ENCODE measurements around the gene ENDOU.

The ENDOU gene, protein sequence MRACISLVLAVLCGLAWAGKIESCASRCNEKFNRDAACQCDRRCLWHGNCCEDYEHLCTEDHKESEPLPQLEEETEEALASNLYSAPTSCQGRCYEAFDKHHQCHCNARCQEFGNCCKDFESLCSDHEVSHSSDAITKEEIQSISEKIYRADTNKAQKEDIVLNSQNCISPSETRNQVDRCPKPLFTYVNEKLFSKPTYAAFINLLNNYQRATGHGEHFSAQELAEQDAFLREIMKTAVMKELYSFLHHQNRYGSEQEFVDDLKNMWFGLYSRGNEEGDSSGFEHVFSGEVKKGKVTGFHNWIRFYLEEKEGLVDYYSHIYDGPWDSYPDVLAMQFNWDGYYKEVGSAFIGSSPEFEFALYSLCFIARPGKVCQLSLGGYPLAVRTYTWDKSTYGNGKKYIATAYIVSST
- 0 to 0.11 (median 0) reads per million in 9 experiments for total RNA-seq

- H3K4me1 Mint-ChIP-seq (ENCODE audit: low read depth in 2 of 2): peaks cover 32 to 38% of the 10 kb centered on the region in 2 donors
- no peaks in the 10 kb centered on the region for H3K9me3 Mint-ChIP-seq
- H3K4me3 Mint-ChIP-seq: no peak within 1 kb of the TSS
- H3K27me3 Mint-ChIP-seq: peaks cover 0 to 23% of the 10 kb centered on the region in 2 donors
- H3K27ac Mint-ChIP-seq: peak within 1 kb of the TSS; percentile 39 to 73
- H3K36me3 Mint-ChIP-seq (ENCODE audit: insufficient read depth): peaks cover 3% of the 10 kb centered on the region
- ATAC-seq (replicated peaks): no peak
- DNase-seq: no peak
Measured at GRCh38 chr12:47725091-47725772, at the start of gene ENDOU. ENDOU (minus strand) TSS chr12:47725490; CDS start chr12:47725413, 77 bp downstream.

DNA sequence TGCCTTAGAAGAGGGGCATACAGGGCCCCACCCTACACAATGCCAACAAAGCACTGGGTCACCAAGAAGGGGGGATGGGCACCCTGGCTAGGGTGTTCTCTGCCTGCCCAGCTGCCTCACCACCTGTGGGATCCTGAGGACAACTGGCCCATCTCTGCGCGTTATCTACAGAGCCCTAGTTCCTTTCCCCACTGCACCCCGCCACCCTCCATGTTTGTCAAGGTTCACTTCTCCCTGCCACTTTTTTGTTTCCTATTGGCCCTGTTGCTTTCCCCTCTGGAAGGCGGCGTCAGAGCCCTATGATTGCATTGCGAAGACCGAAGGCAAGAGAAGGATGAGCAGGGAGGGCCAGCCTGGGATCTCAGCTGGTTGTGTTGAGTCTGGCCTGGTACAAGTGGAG is 49.4 kb upstream of the ENDOU start:
- Mint-ChIP-seq H3K9me3 (no peaks in the 10 kb centered on the region), H3K27ac (no peak overlapping the region), H3K4me1 (ENCODE audit: low read depth in 2 of 2) (peaks cover 17 to 20% of the 10 kb centered on the region in 2 donors)

DNA sequence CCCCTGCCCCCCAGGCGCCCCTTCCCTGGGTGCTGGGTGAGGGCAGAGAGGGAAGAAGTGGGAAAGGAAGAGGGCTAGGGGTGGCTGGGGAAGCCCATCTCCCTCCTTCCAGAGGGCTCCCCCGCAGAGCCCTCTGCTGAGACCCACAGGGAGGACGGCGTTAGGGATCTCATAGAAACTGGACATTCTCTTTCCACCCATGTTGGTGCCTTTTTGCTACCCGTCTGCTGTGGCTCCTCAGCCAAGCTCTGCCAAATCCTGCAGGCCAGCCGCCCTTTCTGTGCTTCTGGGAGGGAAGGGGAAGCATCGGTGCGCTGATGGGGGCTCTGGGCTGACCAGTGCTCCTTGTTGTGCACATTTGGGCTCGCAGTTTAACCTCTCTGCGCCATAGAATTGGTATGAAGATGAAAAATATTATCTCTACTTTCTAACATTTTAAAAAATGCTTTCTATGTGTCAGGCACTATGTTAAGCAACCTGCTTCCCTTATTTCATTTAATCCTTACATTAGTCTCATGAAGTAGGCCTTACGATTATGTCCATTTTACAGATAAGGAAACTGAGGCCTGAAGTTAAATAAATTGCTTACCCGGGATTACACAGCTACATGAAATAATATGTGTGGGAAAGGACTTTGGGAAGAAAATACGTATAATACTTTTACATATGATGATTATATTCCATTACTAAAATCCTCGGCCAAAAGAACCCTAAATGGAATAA is 48.7 kb upstream of the ENDOU start:
- peaks cover 12% of the 10 kb centered on the region for H3K36me3 Mint-ChIP-seq (ENCODE audit: insufficient read depth)
- peaks cover 13 to 20% of the 10 kb centered on the region in 2 donors for H3K4me1 Mint-ChIP-seq (ENCODE audit: low read depth in 2 of 2)

More for the DNA sequence above, 49.4 kb upstream of the ENDOU start:
- DNase-seq: no peak
- no peaks in the 10 kb centered on the region for H3K27me3 Mint-ChIP-seq
- H3K4me3 Mint-ChIP-seq: peak overlapping the region; percentile 86 to 92
- peaks cover 12% of the 10 kb centered on the region for H3K36me3 Mint-ChIP-seq (ENCODE audit: insufficient read depth)
- ATAC-seq (replicated peaks): no peak

DNA sequence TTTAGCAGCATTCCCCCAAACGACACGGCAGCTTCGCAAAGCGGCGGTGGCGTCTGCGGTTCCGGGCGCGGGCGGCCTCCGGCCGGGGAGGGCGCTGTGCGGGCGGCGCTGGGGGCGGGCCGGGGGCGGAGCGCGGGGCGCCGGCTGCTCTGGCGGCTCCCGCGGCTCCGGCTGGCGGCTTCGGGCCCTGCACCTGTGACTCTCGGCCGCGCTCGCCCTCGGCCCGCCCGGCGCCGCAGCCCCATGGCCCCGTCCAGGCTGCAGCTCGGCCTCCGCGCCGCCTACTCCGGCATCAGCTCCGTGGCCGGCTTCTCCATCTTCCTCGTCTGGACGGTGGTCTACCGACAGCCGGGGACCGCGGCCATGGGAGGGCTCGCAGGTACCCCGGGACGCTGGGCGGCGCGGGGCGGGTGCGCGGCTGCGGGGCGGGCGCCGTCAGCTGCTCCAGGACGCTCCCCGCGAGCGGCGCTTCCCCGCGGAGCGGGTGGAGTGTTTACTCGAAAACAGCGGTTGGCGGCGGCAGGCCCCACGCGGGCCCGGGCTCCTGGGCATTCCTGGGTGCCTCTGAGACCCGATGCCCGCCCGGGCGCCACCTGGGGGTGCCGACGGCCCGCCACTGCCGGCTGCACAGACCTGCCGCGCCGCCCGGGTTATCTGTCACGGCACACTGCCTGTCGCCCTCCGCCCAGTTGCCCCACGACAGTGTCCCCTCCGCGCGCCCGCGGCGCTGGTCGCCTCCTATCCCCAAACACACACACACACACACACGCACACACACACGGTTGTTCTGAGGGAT is 48.0 kb upstream of the ENDOU start, which contains the start of gene SLC48A1:
Gene SLC48A1, plus strand, starts transcription at position 177 of the 796 bp plus-strand sequence. Its CDS starts 67 bp downstream, at position 244.
- Mint-ChIP-seq H3K27me3 (no peaks in the 10 kb centered on the region), H3K36me3 (ENCODE audit: insufficient read depth) (peaks cover 12% of the 10 kb centered on the region), H3K4me1 (ENCODE audit: low read depth in 2 of 2) (peaks cover 13 to 20% of the 10 kb centered on the region in 2 donors), H3K4me3 (peak within 1 kb of the TSS; percentile 86 to 92), H3K9me3 (no peaks in the 10 kb centered on the region), H3K27ac (peak within 1 kb of the TSS; percentile 80 to 88)
- ATAC-seq (replicated peaks) (peak; percentile 91), DNase-seq (peak; percentile 55 to 66 (median 62))

More for the DNA sequence above, 48.7 kb upstream of the ENDOU start:
- Mint-ChIP-seq H3K27me3 (no peaks in the 10 kb centered on the region), H3K27ac (peak overlapping the region; percentile 77 to 88), H3K4me3 (peak overlapping the region; percentile 86 to 92), H3K9me3 (no peaks in the 10 kb centered on the region)
- ATAC-seq (replicated peaks) (no peak), DNase-seq (no peak)

DNA sequence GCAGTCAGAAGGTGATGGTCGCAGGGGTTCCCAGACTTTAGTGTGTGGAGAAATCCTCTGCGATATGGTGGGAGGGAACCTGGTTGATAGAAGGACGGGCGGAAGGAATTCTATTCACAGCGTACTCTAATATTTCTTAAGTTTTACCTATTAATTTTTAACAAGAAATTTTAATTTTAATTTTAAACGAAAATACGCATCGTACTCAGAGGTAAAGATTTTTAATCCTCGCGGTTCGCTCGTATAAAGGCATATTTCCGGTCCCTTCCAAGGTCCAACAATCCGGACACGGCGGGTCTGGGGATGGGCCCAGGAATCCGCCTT is 47.4 kb upstream of the ENDOU start:
- ATAC-seq (replicated peaks) (no peak), DNase-seq (no peak)
- Mint-ChIP-seq H3K4me3 (peak overlapping the region; percentile 86 to 92), H3K4me1 (ENCODE audit: low read depth in 2 of 2) (peaks cover 9 to 20% of the 10 kb centered on the region in 2 donors), H3K36me3 (ENCODE audit: insufficient read depth) (peaks cover 12% of the 10 kb centered on the region), H3K27me3 (no peaks in the 10 kb centered on the region), H3K9me3 (no peaks in the 10 kb centered on the region), H3K27ac (peak overlapping the region in 1 of 2 donors; percentile 80)

DNA sequence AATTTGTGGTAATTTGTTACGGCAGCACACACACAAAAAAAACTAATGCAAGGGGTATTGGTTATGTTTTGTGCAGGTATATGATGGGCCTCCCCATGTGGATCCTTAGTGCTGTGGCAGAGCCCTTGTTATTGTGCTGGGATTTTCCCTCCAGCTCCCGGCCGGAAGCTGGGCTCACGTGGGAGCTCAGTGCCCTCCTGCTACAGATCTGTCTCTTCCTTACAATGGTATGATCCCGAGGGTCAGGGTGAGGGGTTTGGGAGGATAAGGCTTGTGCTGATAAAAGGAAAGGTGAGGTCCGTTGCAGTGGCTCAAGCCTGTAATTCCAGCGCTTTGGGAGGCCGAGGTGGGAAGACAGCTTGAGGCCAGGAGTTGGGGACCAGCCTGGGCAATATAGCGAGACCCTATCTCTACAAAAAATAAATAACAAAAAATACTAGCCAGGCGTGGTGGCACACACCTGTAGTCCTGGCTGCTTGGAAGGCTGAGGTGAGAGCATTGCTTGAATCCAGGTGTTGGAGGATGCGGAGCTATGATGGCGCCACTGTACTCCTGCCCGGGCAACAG is 46.9 kb upstream of the ENDOU start:
- Mint-ChIP-seq H3K4me3 (peak overlapping the region; percentile 86 to 92), H3K27me3 (no peaks in the 10 kb centered on the region), H3K9me3 (no peaks in the 10 kb centered on the region), H3K4me1 (ENCODE audit: low read depth in 2 of 2) (peaks cover 14 to 24% of the 10 kb centered on the region in 2 donors), H3K27ac (peak overlapping the region in 1 of 2 donors; percentile 80), H3K36me3 (ENCODE audit: insufficient read depth) (peaks cover 12% of the 10 kb centered on the region)
- DNase-seq (no peak), ATAC-seq (replicated peaks) (no peak)

DNA sequence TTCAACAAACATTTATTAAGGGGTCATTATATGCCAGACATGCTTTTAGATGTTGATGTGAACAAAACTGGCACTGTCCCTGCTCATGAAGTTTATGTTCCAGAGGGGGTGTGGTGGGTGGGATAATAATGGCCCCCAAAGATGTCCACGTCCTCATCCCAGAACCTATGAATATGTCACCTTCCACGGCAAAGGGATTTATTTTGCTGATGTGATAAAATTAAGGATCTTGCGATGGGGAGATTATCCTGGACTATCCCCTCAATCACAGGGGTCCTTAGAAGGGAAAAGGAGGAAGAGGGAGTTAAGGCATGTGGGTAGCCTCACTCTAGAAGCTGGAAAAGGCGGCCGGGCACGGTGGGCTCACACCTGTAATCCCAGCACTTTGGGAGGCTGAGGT is 46.0 kb upstream of the ENDOU start:
- DNase-seq: no peak
- Mint-ChIP-seq H3K36me3 (ENCODE audit: insufficient read depth) (peaks cover 12% of the 10 kb centered on the region), H3K27me3 (no peaks in the 10 kb centered on the region), H3K27ac (no peak overlapping the region), H3K4me1 (ENCODE audit: low read depth in 2 of 2) (peaks cover 18 to 24% of the 10 kb centered on the region in 2 donors), H3K4me3 (peak overlapping the region; percentile 20 to 54), H3K9me3 (no peaks in the 10 kb centered on the region)
- ATAC-seq (replicated peaks): no peak

- ATAC-seq (replicated peaks): no peak
- Mint-ChIP-seq H3K27me3 (no peaks in the 10 kb centered on the region), H3K36me3 (ENCODE audit: insufficient read depth) (peaks cover 12% of the 10 kb centered on the region), H3K27ac (no peak overlapping the region), H3K4me3 (no peak overlapping the region), H3K4me1 (ENCODE audit: low read depth in 2 of 2) (peaks cover 21 to 23% of the 10 kb centered on the region in 2 donors), H3K9me3 (no peaks in the 10 kb centered on the region)
- no peak for DNase-seq
Measured at GRCh38 chr12:47770086-47770726, 44.9 kb upstream of the ENDOU start.

DNA sequence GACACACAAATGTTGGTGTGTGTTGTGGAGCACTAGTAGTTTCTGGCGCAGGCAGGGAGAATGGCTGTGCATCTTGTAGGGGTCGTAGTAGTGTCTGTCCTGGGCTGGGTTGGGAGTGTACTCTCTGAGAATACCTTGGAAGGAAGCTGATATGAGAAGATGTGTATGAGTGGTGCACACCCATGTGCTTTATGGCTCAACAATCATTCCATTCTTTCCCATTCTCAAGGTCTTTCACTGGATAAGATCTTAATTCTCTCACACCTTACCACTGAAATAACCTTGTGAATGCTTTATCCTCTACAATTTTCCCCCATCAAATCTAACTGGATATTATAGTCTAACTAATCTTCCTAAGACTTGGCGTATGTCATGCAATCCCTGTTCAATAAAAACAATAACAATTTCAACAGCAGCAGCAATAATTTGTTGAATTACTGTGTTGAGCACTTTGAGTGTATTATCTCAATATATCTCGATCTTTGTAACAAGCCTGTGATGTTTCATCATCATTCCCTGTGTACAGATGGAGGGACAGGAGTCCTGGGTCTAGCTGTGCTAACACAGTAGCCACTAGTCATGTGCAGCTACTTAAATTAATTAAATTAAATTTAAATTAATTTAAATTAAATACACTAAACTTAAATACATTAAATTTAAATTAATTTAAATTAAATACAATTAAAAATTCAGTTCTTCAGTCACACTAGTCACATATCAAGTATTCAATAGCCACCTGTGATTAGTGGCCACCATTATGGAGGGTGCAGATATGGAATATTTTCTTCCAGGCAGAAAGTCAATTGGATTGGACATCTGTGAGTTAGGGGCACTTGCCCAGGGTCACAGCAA is 44.2 kb upstream of the ENDOU start:
- no peak for DNase-seq
- Mint-ChIP-seq H3K27me3 (no peaks in the 10 kb centered on the region), H3K4me3 (no peak overlapping the region), H3K9me3 (no peaks in the 10 kb centered on the region), H3K4me1 (ENCODE audit: low read depth in 2 of 2) (peaks cover 21 to 23% of the 10 kb centered on the region in 2 donors), H3K36me3 (ENCODE audit: insufficient read depth) (peaks cover 12% of the 10 kb centered on the region), H3K27ac (no peak overlapping the region)
- no peak for ATAC-seq (replicated peaks)

DNA sequence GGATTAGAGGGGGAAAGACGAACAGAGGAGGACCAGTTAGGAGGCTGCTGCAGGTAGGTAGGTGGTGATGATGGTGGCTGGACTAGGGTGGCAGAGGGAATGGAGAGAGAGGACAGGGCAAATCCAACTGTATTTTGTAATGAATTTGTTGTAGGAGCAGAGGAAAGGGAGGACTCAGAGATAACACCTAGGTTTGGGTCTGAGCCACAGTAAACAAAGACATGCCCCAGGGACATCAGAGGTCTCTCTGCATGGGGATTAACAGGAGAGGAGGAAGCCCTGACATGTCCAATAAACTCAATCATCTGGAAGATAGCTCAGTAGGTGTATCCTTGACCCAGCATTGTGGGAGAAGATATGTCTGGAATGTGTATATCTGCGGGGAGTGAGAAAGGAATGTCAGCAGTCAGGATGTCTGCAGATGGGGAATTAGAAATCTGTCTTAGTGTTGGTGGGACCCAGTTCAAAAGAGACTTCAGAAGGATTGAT is 43.1 kb upstream of the ENDOU start:
- ATAC-seq (replicated peaks) (no peak), DNase-seq (no peak)
- H3K4me1 Mint-ChIP-seq (ENCODE audit: low read depth in 2 of 2): peaks cover 14 to 16% of the 10 kb centered on the region in 2 donors
- no peak overlapping the region for H3K4me3 Mint-ChIP-seq
- H3K36me3 Mint-ChIP-seq (ENCODE audit: insufficient read depth): peaks cover 8% of the 10 kb centered on the region
- H3K27ac Mint-ChIP-seq: no peak overlapping the region
- no peaks in the 10 kb centered on the region for H3K27me3 Mint-ChIP-seq
- no peaks in the 10 kb centered on the region for H3K9me3 Mint-ChIP-seq

DNA sequence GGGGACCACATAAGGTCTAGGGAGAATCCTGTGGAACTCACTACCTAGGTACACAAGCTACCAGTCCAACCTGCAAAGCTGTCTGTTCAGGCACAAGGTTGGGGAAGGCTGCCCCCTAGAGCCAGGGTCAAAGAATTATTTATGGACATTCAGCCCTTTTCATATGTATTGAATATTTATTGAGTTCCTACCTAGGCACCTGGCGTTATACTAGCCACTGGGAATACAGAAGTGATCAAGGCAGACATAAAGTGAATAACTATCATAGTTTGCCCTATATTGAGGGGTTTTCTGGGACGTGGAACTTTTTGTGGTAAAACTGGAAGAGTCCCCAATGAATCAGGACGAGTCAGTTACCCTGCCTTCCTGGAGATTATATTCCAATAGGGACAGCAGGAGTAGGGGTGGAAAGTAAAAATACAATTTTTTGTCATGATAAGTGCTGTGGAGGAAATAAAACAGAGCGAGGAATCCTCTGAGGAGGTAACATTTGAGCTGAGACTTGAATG is 42.0 kb upstream of the ENDOU start:
- Mint-ChIP-seq H3K9me3 (no peaks in the 10 kb centered on the region), H3K27me3 (no peaks in the 10 kb centered on the region), H3K4me3 (no peak overlapping the region), H3K4me1 (ENCODE audit: low read depth in 2 of 2) (peaks cover 10 to 13% of the 10 kb centered on the region in 2 donors), H3K36me3 (ENCODE audit: insufficient read depth) (peaks cover 1% of the 10 kb centered on the region), H3K27ac (no peak overlapping the region)
- ATAC-seq (replicated peaks): peak; percentile 81
- peak; percentile 63 to 70 (median 65) for DNase-seq

Measured in effector memory CD8-positive, alpha-beta T cell (primary cell).